Right renal cortex interstitium (tissue), 3 donors: Measurements from ENCODE around the gene RNF20. TPM values are rescaled to one million over a fixed set of nuclear protein-coding genes. Genes with fewer than 3 reads are reported as not detected.
A peak's percentile ranks its signal among the peaks of the same experiment; 100 is the strongest.
"Not testable (repeated sequence)": the region's sequence is repeated elsewhere in the genome, so short reads cannot be mapped to it uniquely, and the experiment has no call there.

Experiments
- DNase-seq, 3 donors: peaks; one replicate each; pipeline ENCODE4 v3.0.0-alpha.2; 2013; ENCODE audit warnings: low read depth in 3 of 3, low spot score in 2 of 3
- polyA plus RNA-seq, 3 donors: library from polyadenylated mRNA; unstranded; fragments of 120-200 nt; gene quantifications; one replicate each; pipeline ENCODE4 v1.2.1, GENCODE V29; 2013; ENCODE audit not compliant: insufficient read length in 3 of 3

Gene RNF20
- polyA plus RNA-seq, 3 donors = 67.3 to 73.5 (median 67.3) TPM

DNA sequence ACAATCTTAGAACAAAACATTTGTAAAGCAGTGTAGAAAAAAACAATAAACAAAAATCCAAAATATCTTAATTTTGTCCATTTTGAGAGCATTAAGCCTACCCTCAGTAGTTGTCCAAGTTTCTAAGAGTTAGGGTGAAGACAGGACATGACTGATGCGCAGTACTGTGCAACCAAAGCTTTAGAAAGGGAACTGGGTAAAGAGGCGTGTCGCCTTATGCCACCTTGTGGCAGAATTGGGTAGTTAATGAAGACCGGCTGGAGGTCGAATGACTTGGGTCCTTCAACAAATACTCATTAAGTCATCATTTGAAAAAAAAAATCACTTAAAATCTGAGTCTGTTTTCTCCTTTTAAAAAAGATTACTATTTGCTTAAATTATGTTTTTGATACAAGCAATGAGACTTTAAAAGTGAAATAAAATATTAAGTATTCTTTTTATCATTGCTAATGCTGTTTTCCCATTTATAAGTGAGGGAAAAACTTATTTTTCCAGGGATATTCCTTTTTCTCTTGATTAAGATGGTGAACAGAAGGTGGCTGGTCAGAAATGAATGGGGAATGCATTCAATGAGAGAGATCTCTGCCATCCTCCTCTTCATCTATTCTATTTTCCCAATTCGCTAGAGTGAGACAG is 3.5 kb upstream of the RNF20 start:
- DNase-seq = peak; percentile 41 to 50 (median 41)

DNA sequence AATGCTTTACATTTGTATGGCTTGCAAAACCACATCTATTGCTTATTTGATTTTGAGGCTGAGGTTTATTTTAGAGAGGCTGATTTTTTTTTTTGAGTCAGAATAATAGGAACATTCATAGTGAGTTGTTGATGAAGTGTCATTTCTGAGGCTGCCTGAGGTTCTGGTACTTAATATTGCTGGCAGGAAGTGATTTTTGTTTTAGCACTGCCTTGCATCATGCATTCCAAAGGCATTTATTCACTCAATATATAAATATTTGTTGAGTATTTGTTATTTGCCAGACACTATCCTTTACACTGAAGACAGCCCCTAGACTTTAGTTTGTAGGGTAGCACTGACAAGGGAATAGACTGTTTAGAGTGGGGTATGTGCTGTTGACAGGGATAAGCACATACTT is 2.7 kb downstream of the RNF20 start:
- no peak for DNase-seq

- peak in 2 of 3 donors; percentile 23 to 29 for DNase-seq
These were observed 3.3 kb downstream of the RNF20 start for GRCh38 chr9:101536938-101537337.

GRCh38 chr9:101540069-101540468 is 6.4 kb downstream of the RNF20 start:
- no peak for DNase-seq

- no peak for DNase-seq
These were observed 9.6 kb downstream of the RNF20 start for GRCh38 chr9:101543098-101543735.

- not testable (repeated sequence) for DNase-seq
These were observed 15.9 kb downstream of the RNF20 start for GRCh38 chr9:101549472-101550098.

- DNase-seq = no peak
These were observed 28.1 kb downstream of the RNF20 start for GRCh38 chr9:101561740-101562139.

DNA sequence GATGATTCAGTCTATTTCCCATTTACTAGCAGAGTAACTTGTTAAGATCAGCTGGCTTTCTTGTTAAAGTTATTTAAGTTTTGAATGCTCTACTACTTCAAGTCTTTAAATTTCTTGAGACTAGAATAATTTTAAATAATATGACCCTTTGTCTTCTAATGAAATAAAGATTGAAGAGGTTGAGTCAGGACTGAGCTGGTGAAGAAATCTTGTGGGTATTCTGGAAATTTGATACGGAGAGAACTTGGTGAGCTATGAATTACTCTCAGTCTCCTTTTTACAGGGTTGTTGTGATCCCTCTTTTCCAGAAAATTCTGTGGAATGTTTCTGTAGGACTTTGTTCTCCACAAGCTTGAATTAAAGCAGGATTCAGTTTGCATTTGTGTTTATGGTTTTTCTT is 29.3 kb downstream of the RNF20 start:
- no peak for DNase-seq

- no peak for DNase-seq
These were observed 30.6 kb downstream of the RNF20 start for GRCh38 chr9:101564252-101564651.

DNA sequence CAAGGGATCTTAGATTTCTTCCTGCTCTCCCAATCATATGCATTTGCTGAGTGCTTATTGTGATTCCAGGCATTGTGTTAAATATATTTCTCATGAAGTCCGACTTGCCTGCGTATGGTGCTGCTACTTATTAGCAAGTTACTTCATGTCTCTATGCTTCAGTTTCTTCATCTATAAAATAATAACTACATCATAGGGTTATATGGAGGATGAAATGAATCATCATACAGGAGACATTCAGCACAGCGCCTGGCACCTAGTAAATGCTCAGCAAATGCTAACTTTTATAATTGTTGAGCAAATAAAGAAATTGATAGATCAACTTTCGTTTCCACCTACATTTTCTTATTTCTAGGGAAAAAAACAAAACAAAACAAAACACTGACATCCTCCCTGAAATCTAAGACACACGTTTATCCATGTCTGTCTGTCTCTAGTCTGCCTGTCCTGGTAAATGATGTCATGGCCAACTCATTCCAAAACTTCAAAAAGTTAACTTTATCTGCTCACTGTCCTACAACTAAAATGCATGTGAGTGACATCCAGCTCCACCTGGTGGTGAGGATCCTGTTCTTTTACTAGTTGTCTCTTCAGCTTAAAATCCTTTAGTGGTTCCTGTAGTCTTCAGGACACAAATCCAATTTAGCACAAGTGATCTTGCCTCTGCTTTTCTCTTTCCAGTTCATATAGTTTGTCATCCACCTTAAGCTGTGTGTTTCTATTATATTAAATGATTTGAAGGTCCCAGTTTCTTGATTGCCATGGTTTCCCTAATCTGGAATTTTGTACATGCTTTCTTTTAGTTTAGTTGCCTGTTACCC is 33.5 kb downstream of the RNF20 start:
- DNase-seq = no peak

GRCh38 chr9:101567725-101568350 is 34.2 kb downstream of the RNF20 start:
- no peak for DNase-seq

GRCh38 chr9:101569741-101570501 is 36.3 kb downstream of the RNF20 start:
- no peak for DNase-seq

DNA sequence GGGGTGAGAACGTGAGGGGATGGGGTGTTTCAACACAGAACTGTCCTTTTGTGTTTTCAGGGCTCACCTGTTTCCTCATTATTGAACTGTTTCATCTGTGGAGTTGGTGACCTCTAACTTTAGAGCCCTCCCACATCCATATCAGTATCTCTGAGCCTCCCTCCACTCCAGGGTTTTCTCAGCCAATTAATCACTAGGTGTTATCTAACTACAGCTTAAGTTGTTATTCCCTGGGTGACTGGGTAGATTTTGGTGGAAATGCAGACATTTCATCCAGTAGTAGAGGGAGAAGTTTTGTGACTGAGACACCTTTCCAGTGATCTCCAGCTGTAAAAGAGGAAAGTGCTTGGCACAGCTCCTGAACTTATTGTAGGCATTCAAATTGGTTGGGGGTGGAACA is 37.5 kb downstream of the RNF20 start:
- no peak for DNase-seq

GRCh38 chr9:101572316-101572715 is 38.7 kb downstream of the RNF20 start:
- DNase-seq = no peak

GRCh38 chr9:101574731-101575333 is 41.2 kb downstream of the RNF20 start:
- DNase-seq = no peak

DNA sequence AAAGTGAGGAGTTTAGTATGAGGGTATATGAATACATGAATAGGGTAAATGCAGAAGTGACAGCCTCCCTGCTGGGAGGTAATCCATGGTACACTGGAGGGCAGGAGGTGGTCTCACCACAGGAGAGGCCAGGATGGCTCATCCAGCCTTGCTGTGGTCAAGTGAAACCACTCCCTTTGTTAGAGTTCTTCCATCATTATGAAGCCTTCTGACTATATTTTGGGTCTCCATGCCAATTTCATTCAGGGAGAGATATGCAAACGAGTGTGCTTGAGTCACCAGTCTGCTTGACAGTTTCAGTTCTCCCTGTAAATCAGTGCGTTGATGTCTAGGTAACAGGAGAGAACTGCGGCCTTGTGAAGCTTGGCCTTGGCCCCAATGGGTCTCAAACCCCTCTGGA is 44.7 kb downstream of the RNF20 start:
- no peak for DNase-seq

DNA sequence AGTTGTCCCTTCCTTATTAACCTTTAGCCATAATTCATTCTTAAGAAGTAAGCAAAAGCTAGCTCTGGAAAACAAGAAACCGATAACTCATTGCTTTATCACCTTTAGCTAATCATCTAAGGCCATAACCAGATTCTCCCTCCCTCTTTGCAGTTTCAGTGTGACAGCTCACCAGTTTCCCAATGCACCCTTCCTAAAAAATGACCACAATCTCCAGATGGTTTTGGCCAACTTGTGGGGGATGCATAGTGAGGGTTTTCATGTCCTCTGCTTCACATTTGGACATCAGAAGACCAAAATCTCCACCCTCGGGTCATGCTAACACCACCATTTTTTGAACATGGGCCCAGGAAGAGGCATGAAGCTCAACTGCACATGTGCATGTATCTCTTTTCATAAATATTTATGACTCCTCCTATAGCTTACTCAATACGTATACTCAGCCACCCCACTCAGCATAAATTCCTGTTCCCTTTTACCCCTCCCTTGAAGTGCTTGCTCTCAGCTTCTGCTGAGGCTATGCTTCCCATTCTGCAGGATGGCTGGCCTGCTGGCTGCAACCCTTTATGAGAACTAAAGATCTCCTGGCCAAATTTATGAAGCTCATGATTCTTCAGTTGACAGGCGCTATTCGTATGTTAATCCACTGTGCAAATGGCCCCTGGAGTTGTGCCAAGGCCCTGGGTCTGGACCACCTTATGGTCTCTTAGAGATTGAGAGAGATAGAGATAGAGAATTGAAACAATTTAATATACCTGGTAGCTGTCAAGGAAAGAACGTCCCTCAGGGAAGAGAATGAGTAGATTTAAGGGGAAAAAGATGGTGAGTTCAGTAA is 46.3 kb downstream of the RNF20 start:
- no peak for DNase-seq

DNA sequence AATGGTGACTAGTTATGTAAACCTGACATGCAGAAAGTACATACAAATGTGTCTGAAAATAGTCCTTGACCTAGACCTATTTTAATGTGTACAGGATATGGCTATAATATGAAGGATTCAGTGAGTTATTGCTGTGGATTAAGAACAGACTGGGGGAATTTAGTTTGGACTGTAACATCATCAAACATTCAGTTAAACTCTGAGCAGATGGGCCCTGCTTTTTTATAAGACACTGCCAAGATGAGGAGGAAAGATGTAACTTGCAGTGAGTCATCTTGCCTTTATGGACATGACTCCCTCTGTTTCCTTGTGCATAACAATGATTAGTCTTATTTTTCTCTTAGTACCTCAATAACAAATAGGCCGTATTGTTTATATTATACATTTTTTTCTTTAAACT is 48.9 kb downstream of the RNF20 start:
- DNase-seq = no peak

DNA sequence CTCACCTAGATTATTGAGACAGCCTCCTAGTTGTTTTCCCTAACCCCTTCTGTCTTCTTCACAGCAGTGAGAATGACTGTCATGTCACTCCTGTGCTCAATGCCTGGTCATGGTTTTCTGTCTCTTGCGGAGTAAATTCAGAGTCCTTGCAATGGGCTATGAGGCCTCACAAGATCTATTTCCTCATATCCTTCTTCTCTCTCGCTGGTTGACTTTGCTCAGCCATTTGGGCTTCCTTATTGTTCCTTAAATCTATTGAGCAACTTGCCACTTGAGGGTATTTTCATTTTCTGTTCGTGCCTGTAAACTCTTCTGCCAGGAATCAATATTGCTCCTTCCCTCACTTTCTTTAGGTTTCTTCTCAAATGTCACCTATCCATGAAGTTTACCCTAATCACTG is 52.1 kb downstream of the RNF20 start:
- no peak for DNase-seq
